GM19372 (cell line): Measurements from ENCODE around the gene CDT1.
A peak's percentile ranks its signal among the peaks of the same experiment; 100 is the strongest.

Experiments
- ATAC-seq: cut with Tn5 transposase; IDR thresholded peaks from one replicate; pipeline ENCODE4 v1.9.1; 2021; ENCODE audit warnings: mild to moderate bottlenecking, low read depth, moderate library complexity; ENCODE audit not compliant: unreplicated experiment

The CDT1 gene

GRCh38 chr16:88804173-88804551 lies 573 bp downstream of the CDT1 start:
- ATAC-seq = no peak

- no peak for ATAC-seq
These were observed 1.2 kb downstream of the CDT1 start for GRCh38 chr16:88804552-88805339.

- no peak for ATAC-seq
These were observed 1.7 kb downstream of the CDT1 start for GRCh38 chr16:88805340-88805715.

- no peak for ATAC-seq
These were observed 2.4 kb downstream of the CDT1 start for GRCh38 chr16:88805887-88806393.

DNA sequence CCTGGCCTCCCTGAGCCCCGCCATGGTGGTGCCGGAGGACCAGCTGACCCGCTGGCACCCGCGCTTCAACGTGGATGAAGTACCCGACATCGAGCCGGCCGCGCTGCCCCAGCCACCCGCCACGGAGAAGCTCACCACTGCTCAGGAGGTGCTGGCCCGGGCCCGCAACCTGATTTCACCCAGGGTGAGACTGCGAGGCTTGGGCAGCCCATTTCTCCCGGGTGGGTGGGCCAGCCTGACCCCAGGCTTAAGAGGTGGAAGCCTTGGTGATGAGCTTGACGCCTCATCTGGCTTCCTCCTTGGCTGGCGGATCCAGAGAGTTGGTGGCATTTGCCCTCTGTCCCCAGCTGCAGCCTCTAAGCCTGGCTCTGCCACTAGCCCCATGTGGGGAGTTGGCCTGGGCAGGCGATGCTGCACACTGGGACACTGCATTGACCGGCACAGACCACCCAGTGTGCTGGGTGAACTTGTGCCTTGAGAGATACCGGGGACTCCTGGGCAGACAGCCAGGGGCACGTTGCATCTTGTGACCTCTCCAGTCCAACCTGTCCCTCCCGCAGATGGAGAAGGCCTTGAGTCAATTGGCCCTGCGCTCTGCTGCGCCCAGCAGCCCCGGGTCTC lies 3.0 kb downstream of the CDT1 start:
- ATAC-seq = no peak

DNA sequence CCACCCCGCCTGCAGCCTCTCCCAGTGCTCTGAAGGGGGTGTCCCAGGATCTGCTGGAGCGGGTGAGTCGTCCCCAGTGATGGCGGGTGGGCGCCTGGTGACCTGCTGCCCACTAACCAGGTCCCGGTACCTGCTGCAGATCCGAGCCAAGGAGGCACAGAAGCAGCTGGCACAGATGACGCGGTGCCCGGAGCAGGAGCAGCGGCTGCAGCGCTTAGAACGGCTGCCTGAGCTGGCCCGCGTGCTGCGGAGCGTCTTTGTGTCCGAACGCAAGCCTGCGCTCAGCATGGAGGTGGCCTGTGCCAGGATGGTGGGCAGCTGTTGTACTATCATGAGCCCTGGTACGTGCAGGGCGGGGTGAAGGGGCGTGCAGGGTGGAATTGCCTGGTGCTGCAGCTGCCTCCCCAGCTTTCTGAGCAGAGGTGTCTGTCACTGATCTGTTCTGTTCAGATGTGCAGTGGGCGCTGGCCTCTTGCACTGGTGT lies 3.6 kb downstream of the CDT1 start:
- no peak for ATAC-seq

DNA sequence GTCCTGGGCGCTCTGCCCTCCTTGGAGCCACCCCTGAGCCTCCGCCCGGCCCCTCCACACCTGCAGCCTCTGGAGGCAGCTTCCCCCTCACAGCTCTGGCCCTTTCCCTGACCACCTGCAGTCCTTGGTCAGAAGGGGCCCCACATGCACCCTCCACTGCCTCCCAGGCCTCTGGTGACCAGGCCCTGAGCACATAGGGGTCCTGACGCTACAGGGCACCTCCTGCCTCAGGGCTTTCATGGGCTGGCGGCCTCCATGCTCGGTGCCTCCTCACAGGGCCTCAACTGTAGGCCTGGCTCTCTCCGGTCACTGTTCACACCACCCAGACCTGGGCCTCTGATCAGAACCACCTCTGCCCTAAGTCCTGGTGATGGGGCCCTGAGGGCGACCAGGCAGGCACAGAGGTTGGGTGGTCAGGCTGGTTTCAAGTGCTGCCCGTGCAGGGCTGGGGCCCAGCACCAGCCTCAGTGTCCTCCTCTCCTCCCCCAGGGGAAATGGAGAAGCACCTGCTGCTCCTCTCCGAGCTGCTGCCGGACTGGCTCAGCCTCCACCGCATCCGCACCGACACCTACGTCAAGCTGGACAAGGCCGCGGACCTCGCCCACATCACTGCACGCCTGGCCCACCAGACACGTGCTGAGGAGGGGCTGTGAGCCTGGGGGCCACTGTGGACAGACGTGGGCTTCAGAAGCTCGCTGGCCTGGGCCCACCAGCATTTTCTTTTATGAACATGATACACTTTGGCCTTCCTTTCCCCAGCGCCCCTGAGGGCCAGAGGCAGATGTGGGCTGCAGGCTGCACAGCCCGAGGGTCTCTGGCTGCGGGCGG lies 4.3 kb downstream of the CDT1 start:
- ATAC-seq = no peak

DNA sequence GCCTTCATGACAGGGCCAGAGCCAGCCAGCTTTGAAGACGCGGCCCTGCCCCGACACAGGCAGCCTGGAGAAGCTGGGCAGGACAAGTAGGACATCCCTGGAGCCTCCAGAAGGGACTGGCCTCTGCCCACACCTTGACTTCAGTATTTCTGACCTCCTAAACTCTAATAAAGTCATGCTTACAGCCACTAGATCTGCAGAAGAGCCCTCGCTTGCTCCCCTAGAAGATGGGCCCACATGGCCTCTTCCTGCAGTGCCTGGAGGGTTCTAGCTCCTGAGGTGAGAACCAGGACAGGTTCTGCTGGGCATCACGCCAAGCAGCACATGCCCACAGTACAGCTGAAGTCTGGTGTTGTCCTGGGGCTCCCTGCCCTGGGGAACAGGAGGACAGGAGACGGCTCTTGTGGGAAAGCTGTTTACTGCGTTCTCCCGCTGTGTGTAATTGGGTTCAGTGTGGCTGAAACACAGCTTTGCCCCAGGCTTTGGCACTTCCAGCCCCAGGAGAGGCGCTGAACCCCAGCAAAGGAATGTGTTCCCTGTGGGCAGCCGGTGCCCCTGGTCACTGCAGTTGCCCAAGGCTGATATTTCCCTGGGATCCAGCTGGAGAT lies 5.6 kb downstream of the CDT1 start:
- no peak for ATAC-seq

DNA sequence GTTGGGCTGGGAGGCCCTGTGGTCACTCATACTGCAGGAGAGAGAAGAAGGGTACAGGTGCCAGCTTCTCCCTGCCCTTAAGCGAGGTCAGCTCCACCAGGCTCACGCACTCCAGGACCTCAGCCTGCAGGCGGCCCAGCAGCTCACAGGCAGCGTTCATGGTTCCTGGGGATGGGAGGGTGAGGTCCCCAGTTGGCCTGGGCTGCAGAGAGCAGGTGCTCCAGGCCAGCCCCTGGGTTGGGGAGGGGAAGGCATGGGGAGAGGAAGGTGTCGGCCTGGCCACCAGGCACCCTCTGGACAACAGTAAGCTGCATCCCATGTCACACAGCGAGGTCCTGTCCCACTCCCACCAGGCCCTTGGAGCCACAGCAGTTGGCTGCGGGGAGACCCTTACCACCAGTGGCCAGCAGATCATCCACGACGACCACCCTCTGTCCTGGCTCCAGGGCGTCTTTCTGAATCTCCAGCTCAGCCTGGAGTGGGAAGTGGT lies 6.1 kb downstream of the CDT1 start:
- ATAC-seq = no peak

- ATAC-seq = no peak
These were observed 6.8 kb downstream of the CDT1 start for GRCh38 chr16:88810166-88810911.

- ATAC-seq = peak; percentile 39
These were observed 7.6 kb downstream of the CDT1 start for GRCh38 chr16:88810912-88811768.

DNA sequence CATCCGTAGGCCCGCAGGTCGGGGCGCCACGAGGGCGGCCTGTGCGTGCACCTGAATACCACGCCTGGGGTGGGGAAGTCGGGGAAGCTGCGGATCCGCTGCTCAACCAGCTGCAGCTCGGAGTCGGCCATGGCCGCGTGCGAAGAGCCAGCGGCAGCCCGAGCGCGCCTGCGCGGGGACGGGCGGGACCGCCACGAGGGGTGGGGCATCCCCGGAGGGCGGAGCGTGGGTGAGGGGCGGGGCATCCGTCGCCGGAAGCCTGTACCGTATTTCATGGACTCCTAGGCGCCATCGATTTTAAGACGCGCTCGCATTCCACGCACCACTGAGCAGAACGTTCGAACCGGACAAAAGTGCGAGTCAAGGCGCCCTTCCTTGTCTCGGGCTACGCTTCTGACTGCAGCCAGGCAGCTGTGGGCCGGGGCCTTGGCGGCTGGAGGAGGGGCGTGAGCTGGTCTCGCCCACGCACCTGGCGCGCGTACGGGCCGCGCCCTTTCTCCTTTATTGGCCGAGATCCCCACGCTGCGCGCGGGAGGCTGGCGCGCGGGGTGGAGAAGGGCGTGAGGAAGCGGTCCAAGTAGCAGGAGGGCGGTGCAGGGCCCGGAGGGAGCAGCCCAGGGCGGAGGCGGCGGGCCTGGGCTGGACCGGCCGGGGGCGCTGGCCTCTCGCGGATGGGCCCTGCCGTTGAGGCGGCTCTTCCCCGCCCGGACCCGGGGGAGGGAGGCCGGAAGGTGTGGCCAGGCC lies 8.4 kb downstream of the CDT1 start, which contains the start of gene APRT:
Gene APRT, minus strand, starts transcription at position 160 of the 744 bp plus-strand sequence. Its CDS starts 29 bp downstream, at position 131.
- ATAC-seq = peak; percentile 70

- ATAC-seq = no peak
These were observed 9.1 kb downstream of the CDT1 start for GRCh38 chr16:88812513-88813268.

- no peak for ATAC-seq
These were observed 9.9 kb downstream of the CDT1 start for GRCh38 chr16:88813269-88814143.

DNA sequence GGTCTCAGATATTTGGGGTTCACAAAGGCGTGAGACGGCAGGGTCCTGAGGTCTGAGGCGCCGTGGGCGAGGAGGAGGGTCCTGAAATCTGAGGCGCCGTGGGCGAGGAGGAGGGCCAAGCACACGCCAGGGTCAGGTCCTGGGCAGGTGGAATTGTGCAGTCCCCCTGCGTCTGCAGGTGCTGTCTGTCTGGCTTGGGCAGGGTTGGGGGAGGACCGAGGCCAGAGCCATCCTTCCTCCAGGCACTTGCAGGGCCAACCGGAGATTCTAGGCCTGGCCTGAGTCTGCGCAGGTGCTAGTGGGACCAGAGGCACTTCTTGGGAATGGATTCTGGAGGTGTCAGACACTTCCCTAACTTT lies 10.5 kb downstream of the CDT1 start:
- no peak for ATAC-seq

- no peak for ATAC-seq
These were observed 11.6 kb downstream of the CDT1 start for GRCh38 chr16:88815227-88815626.
